ENCODE results near the gene PGRMC1.
"Not testable (repeated sequence)": the region's sequence is repeated elsewhere in the genome, so short reads cannot be mapped to it uniquely, and the experiment has no call there.

The PGRMC1 gene

GRCh38 chrX:119236623-119237561 is 807 bp downstream of the PGRMC1 start:
- DNase-seq, result peak; percentile 6 to 11

GRCh38 chrX:119237562-119237942 is 1.5 kb downstream of the PGRMC1 start:
- DNase-seq, result no peak

- DNase-seq, result no peak
Measured at GRCh38 chrX:119238557-119238956, 2.5 kb downstream of the PGRMC1 start.

GRCh38 chrX:119240356-119240755 is 4.3 kb downstream of the PGRMC1 start:
- no peak for DNase-seq

GRCh38 chrX:119247702-119248101 is 11.6 kb downstream of the PGRMC1 start:
- no peak for DNase-seq

- no peak for DNase-seq
Measured at GRCh38 chrX:119249891-119250290, 13.8 kb downstream of the PGRMC1 start.

GRCh38 chrX:119251386-119251785 is 15.3 kb downstream of the PGRMC1 start:
- DNase-seq, result no peak

GRCh38 chrX:119252716-119253115 is 16.6 kb downstream of the PGRMC1 start:
- DNase-seq, result no peak

GRCh38 chrX:119266364-119266995 is 30.4 kb downstream of the PGRMC1 start:
- peak; percentile 3 to 5 for DNase-seq

- not testable (repeated sequence) for DNase-seq
Measured at GRCh38 chrX:119267115-119267514, 31.0 kb downstream of the PGRMC1 start.

- no peak for DNase-seq
Measured at GRCh38 chrX:119272882-119273419, 36.9 kb downstream of the PGRMC1 start.

GRCh38 chrX:119273420-119274192 is 37.5 kb downstream of the PGRMC1 start:
- DNase-seq, result peak; percentile 23 to 34

- not testable (repeated sequence) for DNase-seq
Measured at GRCh38 chrX:119282347-119282746, 46.3 kb downstream of the PGRMC1 start.

GRCh38 chrX:119288890-119289393 is 52.9 kb downstream of the PGRMC1 start:
- DNase-seq, result no peak

GRCh38 chrX:119290476-119290875 is 54.4 kb downstream of the PGRMC1 start:
- no peak for DNase-seq

- DNase-seq, result not testable (repeated sequence)
Measured at GRCh38 chrX:119291246-119291645, 55.2 kb downstream of the PGRMC1 start.

GRCh38 chrX:119292445-119292844 is 56.4 kb downstream of the PGRMC1 start:
- no peak for DNase-seq

Data from stimulated activated CD4-positive, alpha-beta T cell treated with anti-CD3 and anti-CD28 coated beads, Interleukin-2, amount 100 ng/mL, for 48 hours (primary cell).